ENCODE results near the gene LIMS3.
"Not testable (repeated sequence)": the region's sequence is repeated elsewhere in the genome, so short reads cannot be mapped to it uniquely, and the experiment has no call there.

LIMS3 gene, protein sequence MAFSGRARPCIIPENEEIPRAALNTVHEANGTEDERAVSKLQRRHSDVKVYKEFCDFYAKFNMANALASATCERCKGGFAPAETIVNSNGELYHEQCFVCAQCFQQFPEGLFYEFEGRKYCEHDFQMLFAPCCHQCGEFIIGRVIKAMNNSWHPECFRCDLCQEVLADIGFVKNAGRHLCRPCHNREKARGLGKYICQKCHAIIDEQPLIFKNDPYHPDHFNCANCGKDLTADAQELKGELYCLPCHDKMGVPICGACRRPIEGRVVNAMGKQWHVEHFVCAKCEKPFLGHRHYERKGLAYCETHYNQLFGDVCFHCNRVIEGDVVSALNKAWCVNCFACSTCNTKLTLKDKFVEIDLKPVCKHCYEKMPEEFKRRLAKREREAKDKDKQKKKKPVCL

DNA sequence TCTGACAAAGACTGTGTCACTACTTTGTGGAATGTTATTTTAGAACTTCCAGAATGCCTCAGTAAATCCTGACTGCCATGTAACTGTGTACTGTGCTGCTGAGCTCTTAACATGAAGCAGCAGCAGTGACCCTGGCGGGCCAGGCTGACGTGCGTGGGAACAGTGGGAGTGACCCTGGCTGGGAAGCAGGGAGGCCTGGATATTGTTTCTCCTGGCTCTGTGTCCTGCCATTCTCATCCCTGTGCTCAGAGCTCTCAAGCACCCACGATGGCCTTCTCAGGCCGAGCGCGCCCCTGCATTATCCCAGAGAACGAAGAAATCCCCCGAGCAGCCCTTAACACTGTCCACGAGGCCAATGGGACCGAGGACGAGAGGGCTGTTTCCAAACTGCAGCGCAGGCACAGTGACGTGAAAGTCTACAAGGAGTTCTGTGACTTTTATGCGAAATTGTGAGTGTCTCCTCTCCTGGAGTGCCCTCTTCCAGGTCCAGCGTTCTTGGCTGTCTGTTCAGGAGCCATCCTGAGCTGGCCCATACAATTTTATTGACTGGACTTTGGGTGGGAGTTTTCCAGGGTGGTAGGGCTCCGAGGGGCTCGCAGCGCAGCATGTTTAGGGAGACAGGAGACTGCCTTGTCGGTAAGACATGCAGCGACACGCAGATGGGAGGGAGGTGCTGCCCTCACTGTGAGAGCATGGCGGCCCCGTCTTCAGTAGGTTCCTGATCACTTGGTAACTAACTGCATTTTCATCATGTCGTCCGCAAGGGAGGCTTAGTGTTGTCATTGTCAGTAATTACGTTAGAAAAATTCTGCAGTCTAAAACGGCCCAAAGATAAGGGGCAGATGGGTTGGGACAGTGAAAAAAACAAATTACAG lies at the start of gene LIMS3:
LIMS3 (plus strand) TSS at position 227 of the 875 bp plus-strand sequence; CDS start at position 268, 41 bp downstream.
- not testable (repeated sequence) for DNase-seq (ENCODE audit: low read depth in 2 of 2)

DNA sequence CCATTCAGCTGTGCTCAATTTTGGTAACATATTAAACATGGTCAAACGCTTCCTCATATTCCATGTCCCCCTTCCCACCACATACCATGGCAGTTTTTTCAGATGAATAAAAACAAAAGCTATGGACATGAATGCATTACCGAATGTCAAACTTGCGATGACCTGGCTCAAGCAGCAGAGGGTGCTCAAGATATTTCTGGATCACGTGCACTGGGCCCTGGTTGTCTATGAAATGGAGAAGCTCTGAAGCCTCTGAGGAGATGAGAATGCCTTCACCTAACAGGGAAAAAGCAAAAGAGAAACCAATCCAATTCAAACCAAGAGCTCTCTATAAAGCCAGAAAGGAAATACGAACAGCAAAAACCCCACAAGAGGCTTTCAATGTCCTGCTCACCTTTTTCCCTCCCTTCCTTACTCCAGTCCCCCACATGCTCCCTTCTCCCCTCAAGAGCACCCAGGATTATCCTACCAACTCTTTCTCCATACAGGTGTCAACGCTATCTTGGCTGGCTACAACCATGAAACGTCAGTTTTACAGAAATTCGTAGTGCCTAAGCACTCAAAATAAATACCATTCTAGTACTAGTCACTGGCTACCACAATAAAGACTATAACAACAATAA lies 27.2 kb upstream of the LIMS3 start:
- DNase-seq (ENCODE audit: low read depth in 2 of 2): not testable (repeated sequence)

DNA sequence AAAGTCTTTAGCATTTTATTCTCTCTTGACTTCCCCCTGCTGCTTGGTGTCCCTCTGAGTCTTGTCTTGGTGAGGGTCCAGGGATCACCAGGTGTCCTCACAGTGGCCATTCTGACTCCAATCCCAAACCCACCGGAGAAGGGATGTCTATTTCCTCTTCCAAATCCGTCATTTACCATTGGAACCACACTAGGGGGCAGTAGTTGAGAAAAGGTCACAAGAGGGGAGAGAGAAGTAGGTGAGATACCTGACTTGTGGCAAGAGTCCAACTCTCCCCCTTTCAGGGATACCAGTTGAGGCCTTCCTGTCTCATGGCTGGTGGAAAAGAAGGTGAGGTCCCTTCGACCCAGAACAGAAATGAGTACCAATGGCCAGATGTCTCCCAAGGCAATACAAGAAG lies 21.9 kb upstream of the LIMS3 start:
- not testable (repeated sequence) for DNase-seq (ENCODE audit: low read depth in 2 of 2)

DNA sequence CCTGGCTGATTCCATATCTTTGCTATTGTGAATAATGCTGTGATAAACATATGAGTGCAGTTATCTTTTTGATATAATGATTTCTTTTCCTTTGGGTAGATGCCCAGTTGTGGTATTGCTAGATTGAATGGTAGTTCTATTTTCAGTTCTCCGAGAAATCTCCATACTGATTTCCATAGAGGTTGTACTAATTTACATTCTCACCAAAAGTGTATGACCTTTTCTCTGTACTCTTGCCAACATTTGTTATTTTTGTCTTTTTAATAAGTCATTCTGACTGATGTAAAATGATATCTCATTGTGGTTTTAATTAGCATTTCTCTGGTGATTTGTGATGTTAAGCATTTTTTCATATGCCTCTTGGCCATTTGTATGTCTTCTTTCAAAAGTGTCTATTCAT lies 16.4 kb upstream of the LIMS3 start:
- not testable (repeated sequence) for DNase-seq (ENCODE audit: low read depth in 2 of 2)

DNA sequence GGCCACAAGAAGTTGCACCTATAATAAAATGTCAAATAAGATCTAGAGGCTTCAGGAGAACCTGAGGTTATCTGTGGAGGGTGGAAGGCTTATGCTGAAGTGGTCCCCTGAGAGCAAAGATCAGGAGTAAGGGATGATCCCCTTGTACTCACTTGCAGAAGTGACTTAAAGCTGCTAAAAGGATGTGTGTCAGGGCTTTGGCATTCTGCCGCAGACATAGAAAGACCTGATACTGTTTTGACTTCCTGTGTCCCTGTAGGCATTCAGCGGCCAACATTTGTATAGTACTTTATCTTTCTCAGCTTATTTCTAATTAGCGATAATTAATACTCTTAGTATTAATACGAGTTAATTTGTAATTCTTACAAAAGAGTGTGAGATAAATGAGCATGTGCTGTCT lies 10.1 kb upstream of the LIMS3 start:
- DNase-seq (ENCODE audit: low read depth in 2 of 2): not testable (repeated sequence)

DNA sequence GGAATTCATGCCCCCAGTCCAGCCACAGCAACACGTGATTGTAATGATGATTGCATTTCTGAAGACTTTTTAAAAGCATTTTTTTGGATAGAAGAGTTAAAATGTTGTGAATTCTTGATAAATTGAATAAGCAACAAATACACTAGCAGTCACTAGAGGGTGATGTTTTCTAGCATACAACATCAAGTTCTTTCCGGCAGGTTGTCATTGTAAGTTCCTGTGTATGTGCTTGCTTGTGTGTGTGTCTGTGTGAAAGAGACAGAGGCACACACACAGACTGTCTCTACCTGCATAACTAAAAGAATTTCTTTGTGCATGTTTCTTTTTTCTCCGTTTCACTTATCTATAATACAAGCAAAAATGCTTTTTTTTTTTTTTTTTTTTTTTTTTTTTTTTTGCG lies 8.6 kb upstream of the LIMS3 start:
- not testable (repeated sequence) for DNase-seq (ENCODE audit: low read depth in 2 of 2)

DNA sequence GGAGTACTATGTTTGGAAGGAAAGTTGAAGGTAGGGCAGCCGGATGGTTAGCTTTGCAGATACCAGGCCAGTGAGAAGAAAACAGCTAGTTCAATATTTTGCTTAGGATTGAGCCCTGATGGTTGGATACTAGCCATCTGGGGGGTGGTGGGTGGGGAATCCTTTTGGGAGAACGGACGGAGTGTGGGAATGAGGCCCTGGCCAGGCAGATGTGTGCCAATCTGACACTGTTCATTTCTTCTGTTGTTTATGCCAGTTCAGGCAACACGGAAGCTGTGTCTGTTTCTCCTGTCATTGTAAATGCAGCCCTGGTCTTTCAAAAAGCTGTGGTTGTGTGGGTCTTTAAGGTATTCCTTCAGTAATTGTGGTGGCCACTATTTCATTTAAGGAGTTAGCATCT lies 7.5 kb upstream of the LIMS3 start:
- DNase-seq (ENCODE audit: low read depth in 2 of 2): not testable (repeated sequence)

DNA sequence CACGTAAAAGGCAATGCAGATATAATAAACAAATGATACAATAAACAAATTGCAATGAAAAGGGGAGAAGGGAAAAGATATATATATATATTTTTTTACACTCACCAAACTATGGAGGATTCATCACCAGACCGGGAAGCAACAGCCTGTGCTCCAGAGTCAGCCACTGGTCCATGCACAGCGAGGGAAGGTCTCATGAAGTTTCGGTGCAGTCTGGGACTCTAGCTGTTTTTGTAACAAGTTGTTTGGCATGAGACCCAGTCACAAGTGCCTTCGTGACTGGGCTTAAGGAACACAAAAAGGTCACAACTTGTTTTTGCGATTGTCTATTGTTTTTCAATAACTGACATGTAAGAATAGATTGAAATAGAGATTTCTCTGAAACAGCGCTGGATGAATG lies 4.8 kb upstream of the LIMS3 start:
- not testable (repeated sequence) for DNase-seq (ENCODE audit: low read depth in 2 of 2)

DNA sequence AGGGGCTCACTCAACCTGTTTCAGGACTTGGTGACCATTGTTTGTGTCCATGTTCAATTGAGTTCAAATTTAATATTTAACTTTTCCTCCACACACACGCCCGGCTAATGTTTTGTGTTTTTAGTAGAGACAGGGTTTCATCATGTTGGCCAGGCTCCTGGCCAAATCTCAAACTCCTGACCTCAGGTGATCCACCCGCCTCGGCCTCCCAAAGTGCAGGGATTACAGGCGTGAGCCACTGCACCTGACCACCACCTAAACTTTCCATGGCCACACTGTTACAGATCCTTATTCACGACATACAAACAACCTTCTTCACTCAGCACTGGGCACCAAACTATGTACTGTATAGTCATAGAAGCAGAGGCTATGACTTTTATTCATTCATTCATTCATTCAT lies 4.3 kb upstream of the LIMS3 start:
- not testable (repeated sequence) for DNase-seq (ENCODE audit: low read depth in 2 of 2)

DNA sequence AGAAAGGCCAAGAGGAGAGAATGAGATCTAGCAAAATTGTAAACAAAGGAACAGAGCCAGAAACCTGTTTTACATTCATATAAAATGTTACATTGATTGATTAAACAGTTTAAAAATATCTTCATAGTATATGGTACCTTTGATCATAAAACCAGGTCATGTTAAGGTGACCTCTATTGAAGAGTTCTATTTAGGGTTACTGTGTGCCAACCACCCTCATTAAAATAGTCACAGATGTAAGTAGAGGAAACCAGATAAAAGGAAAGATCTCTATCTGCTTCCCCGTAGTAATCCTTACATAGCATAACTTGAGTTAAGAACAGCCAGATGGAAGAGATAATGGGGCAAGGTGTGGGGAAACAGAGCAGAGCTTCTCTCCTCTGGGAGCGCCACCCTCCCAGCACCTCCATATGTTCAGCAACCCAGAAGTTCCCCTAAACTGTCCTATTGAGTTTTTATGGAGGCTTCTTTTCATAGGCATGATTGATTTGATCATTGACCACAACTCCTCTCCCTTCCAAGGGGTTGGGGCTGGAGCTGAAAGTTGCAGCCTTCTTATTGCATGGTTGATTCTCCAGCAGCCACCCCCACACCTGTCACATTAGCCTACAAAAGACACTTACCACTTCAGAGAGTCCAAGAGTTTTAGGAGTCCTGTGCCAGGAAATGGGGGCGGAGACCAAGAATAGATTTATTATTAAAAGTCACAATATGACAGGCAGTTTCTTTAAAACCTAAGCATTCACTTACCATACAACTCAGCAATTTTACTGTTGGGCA lies 3.2 kb upstream of the LIMS3 start:
- DNase-seq (ENCODE audit: low read depth in 2 of 2): not testable (repeated sequence)

DNA sequence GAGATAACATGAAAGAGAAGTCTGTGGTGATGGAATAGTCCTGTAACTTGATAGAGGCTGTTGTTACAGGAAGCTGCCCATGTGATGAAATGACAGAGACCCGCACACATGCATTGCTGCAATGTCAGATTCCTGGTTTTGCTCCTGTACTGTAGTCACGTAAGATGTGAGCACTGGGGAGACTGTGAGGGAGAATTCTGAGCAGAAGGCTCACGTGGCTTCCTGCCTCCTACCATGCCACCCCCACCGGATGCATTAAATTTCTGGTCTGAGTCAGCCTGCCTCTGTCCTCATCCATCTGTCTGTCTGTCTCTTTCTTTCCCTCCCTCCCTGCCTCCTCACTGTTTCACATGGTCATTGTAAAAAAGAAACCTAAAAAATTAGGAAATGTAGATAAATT lies 2.3 kb upstream of the LIMS3 start:
- DNase-seq (ENCODE audit: low read depth in 2 of 2): not testable (repeated sequence)

DNA sequence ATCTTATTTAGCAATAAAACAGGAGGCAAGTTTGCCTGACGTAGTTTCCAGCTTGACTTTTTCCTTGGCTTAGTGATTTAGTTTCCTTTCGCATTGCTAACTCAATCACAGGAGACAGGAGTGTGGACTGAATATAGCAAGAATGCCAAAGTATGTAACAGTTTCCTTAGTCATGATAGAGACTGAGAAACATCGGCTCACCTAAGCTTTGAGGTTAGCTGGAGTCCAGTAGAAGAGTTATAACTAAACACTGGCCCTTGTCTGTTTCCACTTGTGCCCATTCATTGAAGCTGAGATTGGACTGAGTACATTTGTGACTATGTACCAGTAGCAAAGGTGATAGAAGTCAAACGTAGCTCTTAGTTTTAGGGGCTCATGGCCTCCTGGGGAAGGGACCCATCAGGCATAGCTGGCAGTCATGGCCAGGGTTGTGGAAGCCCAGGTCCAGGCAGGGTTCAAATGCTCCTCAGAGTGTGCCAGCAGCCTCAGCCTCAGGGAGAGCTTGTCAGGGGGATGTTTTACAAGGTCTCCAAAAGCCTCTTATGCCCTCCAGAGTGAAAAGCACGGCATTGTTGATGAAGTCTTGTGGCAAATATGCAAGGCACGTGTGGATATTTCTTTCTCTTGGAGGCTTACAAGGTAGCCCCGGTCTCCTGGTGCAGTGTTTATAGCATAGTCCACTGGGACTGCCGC lies 573 bp upstream of the LIMS3 start:
- not testable (repeated sequence) for DNase-seq (ENCODE audit: low read depth in 2 of 2)

DNA sequence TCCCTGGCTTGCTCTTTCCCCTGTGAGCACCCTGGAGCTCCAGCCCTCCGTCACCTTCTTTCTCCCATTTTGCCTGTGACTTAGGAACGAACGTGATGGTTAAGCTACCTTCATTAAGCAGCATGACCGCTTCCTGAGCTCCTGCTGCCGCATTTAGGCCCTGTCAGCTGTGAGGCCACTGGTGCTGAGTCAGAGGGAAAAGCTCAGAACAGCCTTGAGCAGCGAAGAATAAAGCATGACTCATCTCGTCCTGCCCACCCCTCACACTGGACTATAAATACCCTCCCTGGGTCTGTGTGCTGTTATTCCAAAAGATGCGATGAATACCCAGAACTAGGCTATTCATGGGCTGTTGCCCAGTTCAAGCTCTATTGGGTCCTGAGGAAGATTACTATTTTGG lies 7.3 kb downstream of the LIMS3 start:
- DNase-seq (ENCODE audit: low read depth in 2 of 2): not testable (repeated sequence)

DNA sequence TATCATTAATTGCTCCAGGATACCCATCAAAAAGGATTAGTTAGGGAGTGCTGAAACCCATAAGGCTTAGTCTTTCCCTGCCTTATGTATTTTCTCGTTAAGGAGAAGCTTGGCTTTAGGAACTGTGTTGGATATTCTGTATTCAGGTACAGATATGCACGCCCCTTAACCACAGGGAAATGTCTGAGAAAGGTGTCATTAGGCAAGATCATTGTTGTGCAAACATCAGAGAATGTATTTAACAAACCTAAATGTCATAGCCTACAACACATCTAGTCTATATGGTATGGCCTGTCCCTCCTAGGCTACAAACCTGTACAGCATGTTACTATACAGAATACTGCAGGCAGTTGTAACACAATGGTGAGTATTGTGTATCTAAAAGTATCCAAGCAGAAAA lies 10.1 kb downstream of the LIMS3 start:
- not testable (repeated sequence) for DNase-seq (ENCODE audit: low read depth in 2 of 2)

DNA sequence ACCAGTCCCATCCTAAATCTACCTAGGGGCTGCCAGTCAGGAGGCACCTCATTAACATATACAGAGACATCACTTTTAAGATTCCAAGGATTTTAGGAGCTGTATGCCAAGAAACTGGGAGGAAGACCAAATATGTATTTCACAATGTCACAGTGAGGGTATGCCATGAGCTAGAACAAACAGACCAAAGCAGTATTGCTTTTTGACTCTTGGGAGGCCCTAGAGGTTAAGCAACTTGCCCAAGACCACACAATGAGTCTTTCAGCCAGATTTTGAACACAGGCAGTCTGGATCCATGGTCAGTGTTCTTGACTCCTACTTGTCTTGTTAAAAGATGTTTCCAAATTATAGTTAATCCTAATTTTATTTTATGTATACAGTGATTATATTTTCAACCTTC lies 12.3 kb downstream of the LIMS3 start:
- not testable (repeated sequence) for DNase-seq (ENCODE audit: low read depth in 2 of 2)

DNA sequence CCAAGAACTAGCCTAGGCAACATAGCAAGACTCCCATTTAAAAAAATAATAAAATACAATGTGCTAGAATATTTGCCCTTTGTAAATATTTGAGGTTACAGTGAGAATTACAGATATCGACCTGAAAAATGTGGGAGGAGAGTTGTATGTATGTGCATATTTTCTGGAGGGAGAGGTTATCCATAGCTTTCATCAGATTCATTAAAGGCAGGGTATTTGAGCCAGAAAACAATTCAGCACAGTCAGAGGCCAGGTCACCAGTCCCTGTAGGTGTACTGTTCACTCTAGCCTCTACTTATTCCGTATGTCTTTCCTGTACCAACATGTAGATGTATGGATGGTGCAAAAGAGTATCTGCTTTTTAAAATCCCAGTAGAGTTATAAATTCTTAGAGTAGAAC lies 15.4 kb downstream of the LIMS3 start:
- not testable (repeated sequence) for DNase-seq (ENCODE audit: low read depth in 2 of 2)

DNA sequence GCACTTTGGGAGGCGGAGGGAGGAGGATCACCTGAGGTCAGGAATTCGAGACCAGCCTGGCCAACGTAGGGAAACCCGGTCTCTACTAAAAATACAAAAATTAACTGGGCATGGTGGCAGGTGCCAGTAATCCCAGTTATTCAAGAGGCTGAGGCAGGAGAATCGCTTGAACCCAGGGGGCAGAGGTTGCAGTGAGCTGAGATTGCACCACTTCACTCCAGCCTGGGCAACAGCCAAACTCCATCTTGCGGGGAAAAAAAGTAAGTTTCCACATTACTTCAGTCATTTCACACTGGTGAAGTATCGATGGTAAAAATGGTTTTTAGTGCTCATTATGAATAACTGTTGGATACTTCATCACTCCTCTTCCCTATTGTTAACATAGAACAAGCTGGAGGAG lies 16.1 kb downstream of the LIMS3 start:
- DNase-seq (ENCODE audit: low read depth in 2 of 2): not testable (repeated sequence)

DNA sequence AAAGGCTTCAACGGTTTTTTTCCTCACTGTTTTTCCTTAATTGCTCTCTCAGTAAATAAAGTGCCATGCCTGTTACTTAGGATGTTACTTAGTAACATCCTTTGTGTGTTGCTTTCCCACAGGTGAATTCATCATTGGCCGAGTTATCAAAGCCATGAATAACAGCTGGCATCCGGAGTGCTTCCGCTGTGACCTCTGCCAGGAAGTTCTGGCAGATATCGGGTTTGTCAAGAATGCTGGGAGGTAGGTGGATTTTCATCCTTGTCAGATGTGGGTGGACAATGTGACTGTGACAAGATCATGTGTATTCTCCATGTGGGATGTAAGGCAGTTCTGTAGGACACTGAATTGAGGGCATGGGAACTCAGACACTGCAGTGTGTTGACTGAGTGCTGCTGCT lies 17.3 kb downstream of the LIMS3 start:
- not testable (repeated sequence) for DNase-seq (ENCODE audit: low read depth in 2 of 2)

DNA sequence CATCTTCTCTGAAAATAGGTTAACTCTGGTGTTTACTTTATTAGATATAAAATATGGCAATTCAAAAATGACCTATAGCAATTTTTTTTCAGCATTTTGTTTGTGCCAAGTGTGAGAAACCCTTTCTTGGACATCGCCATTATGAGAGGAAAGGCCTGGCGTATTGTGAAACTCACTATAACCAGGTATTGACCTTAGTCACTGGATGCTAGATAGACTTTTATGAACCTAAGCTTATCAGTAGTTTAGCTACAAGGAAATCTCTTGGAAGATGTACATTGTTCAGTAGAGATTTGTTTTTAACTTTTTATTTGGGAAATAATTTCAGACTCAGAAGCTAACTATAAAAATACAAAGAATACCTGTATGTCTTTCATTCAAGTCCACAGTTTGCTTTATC lies 21.7 kb downstream of the LIMS3 start:
- not testable (repeated sequence) for DNase-seq (ENCODE audit: low read depth in 2 of 2)

DNA sequence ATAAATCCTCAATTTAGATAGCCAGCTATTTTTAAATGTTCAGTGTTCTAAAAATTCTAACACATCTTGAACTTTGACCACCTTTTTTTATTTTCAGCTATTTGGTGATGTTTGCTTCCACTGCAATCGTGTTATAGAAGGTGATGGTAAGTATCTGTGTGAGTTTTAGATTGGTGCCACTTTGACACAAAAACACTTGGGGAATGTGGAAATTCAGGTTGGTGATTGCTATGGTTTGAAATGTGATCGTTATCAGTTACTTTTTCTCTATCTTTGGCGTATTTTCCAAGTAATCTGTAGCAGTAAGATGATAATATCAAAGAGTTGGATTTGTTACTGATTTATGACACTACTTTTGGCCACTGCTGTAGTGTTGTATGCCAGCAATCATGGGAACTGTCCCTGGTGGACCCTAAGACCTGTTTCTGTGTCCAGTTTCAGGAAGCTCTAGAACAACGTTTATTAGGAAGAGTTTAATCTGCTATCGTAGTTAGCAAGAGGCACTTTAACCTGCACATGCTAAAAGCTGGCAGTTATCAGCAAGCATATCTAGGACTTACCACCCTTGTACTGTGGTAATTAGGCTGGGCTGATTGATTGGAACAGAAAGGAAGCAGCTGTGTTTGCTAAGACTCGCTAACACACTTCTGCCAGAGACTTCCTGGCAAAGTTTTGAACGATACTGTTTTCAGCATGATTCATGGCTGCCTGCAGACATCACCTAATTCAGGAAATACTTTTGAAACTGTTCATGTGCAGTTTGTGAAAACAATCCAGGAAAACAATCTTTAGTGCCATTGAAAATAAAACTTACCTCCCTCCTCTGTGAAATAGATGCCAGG lies 23.3 kb downstream of the LIMS3 start:
- not testable (repeated sequence) for DNase-seq (ENCODE audit: low read depth in 2 of 2)

Data from stimulated activated CD8-positive, alpha-beta memory T cell treated with anti-CD3 and anti-CD28 coated beads, Interleukin-2, amount 100 ng/mL, for 1 hour (primary cell).